ENCODE measurements around the gene ARHGEF33. TPM values are rescaled to one million over a fixed set of nuclear protein-coding genes. Genes with fewer than 3 reads are reported as not detected.

The ARHGEF33 gene
- total and polyA plus RNA-seq, 2 of the 8 experiments (the other 6 are each of a cell fraction or from before 2014, with no cell fraction given), result 0.09 to 0.95 TPM

GRCh38 chr2:38947241-38948239 is 57.9 kb downstream of the ARHGEF33 start (continued):
- TF ChIP-seq SUZ12 (IDR thresholded peaks at IDR 0.05; ENCODE audit: low read length) (no peak), CHD2 (IDR thresholded peaks at IDR 0.05; ENCODE audit: low read length) (no peak), FOSL1 (IDR thresholded peaks at IDR 0.05; ENCODE audit: insufficient read depth, low read depth, low read length) (no peak)
